ENCODE measurements around the gene KATNB1. TPM values are rescaled to one million over a fixed set of nuclear protein-coding genes. Genes with fewer than 3 reads are reported as not detected.
A peak's percentile ranks its signal among the peaks of the same experiment; 100 is the strongest.

Gene KATNB1
- total and polyA plus RNA-seq, 2 of the 8 experiments (the other 6 are each of a cell fraction or from before 2014, with no cell fraction given): 50.2 to 60.4 TPM

DNA sequence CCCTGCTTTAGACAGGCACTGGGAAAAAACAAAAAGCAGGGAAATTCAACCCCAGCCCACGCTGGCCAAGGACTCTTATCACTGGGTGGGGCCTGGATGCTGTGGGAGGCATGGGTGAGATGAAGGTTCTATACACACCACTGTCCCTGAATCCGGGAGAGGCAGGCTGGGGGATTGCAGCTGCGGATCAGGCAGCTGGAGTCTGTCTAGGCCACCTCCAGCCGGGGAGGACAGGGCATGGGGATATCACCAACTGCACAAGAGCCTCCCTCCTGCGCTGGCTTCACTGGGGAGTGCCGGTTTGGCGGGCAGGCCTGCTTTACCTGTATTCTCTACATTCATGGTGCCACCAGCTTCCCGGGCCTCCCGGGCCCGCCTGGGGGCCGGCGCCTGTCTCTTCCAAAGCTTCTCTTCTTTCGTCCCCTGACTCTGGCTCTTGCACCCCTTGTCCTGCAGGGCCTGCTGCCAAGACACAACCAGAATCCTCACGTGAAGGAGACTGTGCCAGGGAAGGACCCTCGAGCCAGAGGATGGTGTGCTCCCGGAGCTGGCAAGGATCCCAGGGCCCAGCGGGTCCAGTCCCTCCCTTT lies 52.8 kb downstream of the KATNB1 start:
- Histone ChIP-seq H3K23ac (ENCODE audit: insufficient read length) (no peak overlapping the region), H3K4me3 (ENCODE audit: extremely low read depth in 1 of 4, insufficient read depth in 2 of 4, low read depth in 3 of 4, low read length in 4 of 4) (no peak overlapping the region), H3K23me2 (ENCODE audit: low read depth, low read length) (no peaks in the 10 kb centered on the region), H4K8ac (ENCODE audit: extremely low read depth, insufficient read depth, low read length) (no peak overlapping the region), H3K18ac (ENCODE audit: extremely low read depth, low read length) (no peak overlapping the region), H2BK12ac (ENCODE audit: low read depth, low read length) (peak overlapping the region; percentile 75; the same call in 1 of the 2 replicates), H4K20me1 (replicated peaks in 1 of 2; ENCODE audit: control insufficient read depth in 1 of 2, insufficient read depth in 2 of 2, low read length in 2 of 2) (no peaks in the 10 kb centered on the region), H3K36me3 (ENCODE audit: control insufficient read depth in 2 of 4, insufficient read depth in 4 of 4, low read length in 3 of 4) (no peaks in the 10 kb centered on the region), H4K5ac (ENCODE audit: insufficient read length, low read depth, low read length) (no peak overlapping the region), H3K4me1 (replicated peaks in 1 of 4; ENCODE audit: control insufficient read depth in 3 of 4, insufficient read depth in 4 of 4, low read length in 3 of 4) (peaks cover 0 to 4% (median 0%) of the 10 kb centered on the region in 4 experiments; a peak in 1 of 7 replicates), H2BK20ac (ENCODE audit: low read length) (no peak overlapping the region), H3K56ac (replicated peaks; ENCODE audit: insufficient read length, low read depth, low read length) (no peak overlapping the region), H3K27me3 (replicated peaks in 1 of 4; ENCODE audit: control insufficient read depth in 3 of 4, extremely low read depth in 1 of 4, insufficient read depth in 3 of 4, low read length in 3 of 4) (no peaks in the 10 kb centered on the region), H4K91ac (replicated peaks; ENCODE audit: insufficient read length, low read length) (no peak overlapping the region), H3K9ac (replicated peaks in 1 of 4; ENCODE audit: extremely low read depth in 1 of 4, low read depth in 3 of 4, low read length in 3 of 4) (no peak overlapping the region), H3K9me3 (ENCODE audit: insufficient read depth in 2 of 2, low read depth in 1 of 2, low read length in 1 of 2) (no peaks in the 10 kb centered on the region), H2AFZ (ENCODE audit: low read length) (no peak overlapping the region), H3K27ac (ENCODE audit: low read depth, low read length) (no peak overlapping the region), H2AK5ac (ENCODE audit: low read depth, low read length) (peak overlapping the region; percentile 39; the same call in 1 of the 2 replicates), H2BK15ac (ENCODE audit: low read length) (no peak overlapping the region), H3K14ac (ENCODE audit: insufficient read length) (no peak overlapping the region), H3K4ac (replicated peaks; ENCODE audit: insufficient read length, low read depth, low read length) (no peak overlapping the region), H2BK5ac (ENCODE audit: low read depth, low read length) (no peak overlapping the region), H3K79me1 (ENCODE audit: low read depth, low read length) (no peaks in the 10 kb centered on the region), H2BK120ac (replicated peaks; ENCODE audit: low read depth, low read length) (no peak overlapping the region), H3K79me2 (ENCODE audit: control insufficient read depth in 1 of 2, insufficient read depth in 2 of 2, low read length in 2 of 2) (no peaks in the 10 kb centered on the region), H3K4me2 (ENCODE audit: insufficient read depth in 1 of 2, low read depth in 2 of 2, low read length in 2 of 2) (no peak overlapping the region)
- ChIA-PET POLR2A (ENCODE audit: partially characterized antibody) (interaction anchor here (1.1 kb wide), 1 partner anchor 13 kb away, joined by 3 read pairs; no protein-coding TSS in a partner anchor), CTCF (ENCODE audit: partially characterized antibody) (interaction anchor here (1.6 to 22.4 kb wide), 3 partner anchors 9 to 111 kb away, joined by 3 to 279 read pairs (median 25); partner anchors contain the start of gene KIFC3)
- FAIRE-seq (no peak), DNase-seq (ENCODE audit: low read depth in 1 of 2, low spot score in 2 of 2) (no peak)
- TF ChIP-seq CBX8 (IDR thresholded peaks at IDR 0.05; ENCODE audit: borderline replicate concordance, low read depth, low read length): no peak
- TF ChIP-seq, protein P1, sequence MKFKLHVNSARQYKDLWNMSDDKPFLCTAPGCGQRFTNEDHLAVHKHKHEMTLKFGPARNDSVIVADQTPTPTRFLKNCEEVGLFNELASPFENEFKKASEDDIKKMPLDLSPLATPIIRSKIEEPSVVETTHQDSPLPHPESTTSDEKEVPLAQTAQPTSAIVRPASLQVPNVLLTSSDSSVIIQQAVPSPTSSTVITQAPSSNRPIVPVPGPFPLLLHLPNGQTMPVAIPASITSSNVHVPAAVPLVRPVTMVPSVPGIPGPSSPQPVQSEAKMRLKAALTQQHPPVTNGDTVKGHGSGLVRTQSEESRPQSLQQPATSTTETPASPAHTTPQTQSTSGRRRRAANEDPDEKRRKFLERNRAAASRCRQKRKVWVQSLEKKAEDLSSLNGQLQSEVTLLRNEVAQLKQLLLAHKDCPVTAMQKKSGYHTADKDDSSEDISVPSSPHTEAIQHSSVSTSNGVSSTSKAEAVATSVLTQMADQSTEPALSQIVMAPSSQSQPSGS (IDR thresholded peaks at IDR 0.05; ENCODE audit: low read length): no peak
- no peak for TF ChIP-seq JUN (IDR thresholded peaks at IDR 0.05; ENCODE audit: low read depth, low read length)
- TF ChIP-seq ASH2L (IDR thresholded peaks at IDR 0.05; ENCODE audit: low read length): no peak
- TF ChIP-seq TAF7 (optimal IDR thresholded peaks at IDR 0.05; ENCODE audit: borderline replicate concordance, low read depth, low read length): no peak
- no peak for TF ChIP-seq RAD21 (IDR thresholded peaks at IDR 0.05 in 1 of 2, conservative IDR thresholded peaks at IDR 0.05 in 1 of 2; ENCODE audit: low read depth in 2 of 2, low read length in 2 of 2)
- WGBS, 2 experiments (ENCODE audit: extremely low coverage in 1 of 2, insufficient coverage in 1 of 2, insufficient read length in 1 of 2, insufficient replicate concordance in 2 of 2, low coverage in 1 of 2, low lambda C conversion rate in 2 of 2, missing lambda C conversion rate in 1 of 2): 91% methylated on average over 15 of the region's 17 CpGs; no CpG with 5 or more reads in 1 of the 2 experiments

Measured in H1 (cell line).